Hematopoietic multipotent progenitor cell treated with erythropoietin and hydrocortisone succinate and interleukin-3 and kit ligand, for 15 days (in vitro differentiated cells): ENCODE data around the gene ITPR1.

Source experiments
- DNase-seq: peaks from one replicate; pipeline ENCODE4 v3.0.0-alpha.2; 2015; ENCODE audit warnings: low spot score

Gene ITPR1

GRCh38 chr3:4644951-4645350, 151.8 kb downstream of the ITPR1 start:
- no peak for DNase-seq

- DNase-seq = no peak
These were observed 152.3 kb downstream of the ITPR1 start for GRCh38 chr3:4645468-4645867.

GRCh38 chr3:4647411-4647810, 154.3 kb downstream of the ITPR1 start:
- DNase-seq = no peak

- no peak for DNase-seq
These were observed 162.2 kb downstream of the ITPR1 start for GRCh38 chr3:4655145-4656045.

- no peak for DNase-seq
These were observed 162.9 kb downstream of the ITPR1 start for GRCh38 chr3:4656059-4656458.

- no peak for DNase-seq
These were observed 163.6 kb downstream of the ITPR1 start for GRCh38 chr3:4656626-4657328.

- no peak for DNase-seq
These were observed 167.8 kb downstream of the ITPR1 start for GRCh38 chr3:4660936-4661335.

GRCh38 chr3:4664412-4664811, 171.3 kb downstream of the ITPR1 start:
- DNase-seq = no peak

GRCh38 chr3:4665197-4665596, 172.0 kb downstream of the ITPR1 start:
- no peak for DNase-seq

- DNase-seq = no peak
These were observed 172.9 kb downstream of the ITPR1 start for GRCh38 chr3:4666071-4666470.

GRCh38 chr3:4670352-4670751, 177.2 kb downstream of the ITPR1 start:
- DNase-seq = no peak

- no peak for DNase-seq
These were observed 179.7 kb downstream of the ITPR1 start for GRCh38 chr3:4672725-4673275.

- DNase-seq = no peak
These were observed 181.1 kb downstream of the ITPR1 start for GRCh38 chr3:4674216-4674615.

- no peak for DNase-seq
These were observed 182.6 kb downstream of the ITPR1 start for GRCh38 chr3:4675704-4676103.

GRCh38 chr3:4678320-4678719, 185.2 kb downstream of the ITPR1 start:
- DNase-seq = no peak

- DNase-seq = no peak
These were observed 187.1 kb downstream of the ITPR1 start for GRCh38 chr3:4680227-4680691.

GRCh38 chr3:4680871-4681300, 187.7 kb downstream of the ITPR1 start:
- no peak for DNase-seq

- no peak for DNase-seq
These were observed 188.2 kb downstream of the ITPR1 start for GRCh38 chr3:4681301-4681700.

GRCh38 chr3:4684117-4684516, 191.0 kb downstream of the ITPR1 start:
- no peak for DNase-seq

- DNase-seq = no peak
These were observed 191.8 kb downstream of the ITPR1 start for GRCh38 chr3:4684976-4685375.

- DNase-seq = no peak
These were observed 192.7 kb downstream of the ITPR1 start for GRCh38 chr3:4685673-4686345.

- DNase-seq = no peak
These were observed 193.5 kb downstream of the ITPR1 start for GRCh38 chr3:4686619-4687018.
